BJ (cell line): ENCODE measurements around the gene MAPK7. TPM values are rescaled to one million over a fixed set of nuclear protein-coding genes. Genes with fewer than 3 reads are reported as not detected.
A peak's percentile ranks its signal among the peaks of the same experiment; 100 is the strongest.

Source experiments
- CTCF ChIA-PET: fragments of 350-600 bp; formaldehyde crosslinking; extraction: SDS; loops from one replicate; lab custom pipeline; 2021; ENCODE audit warnings: antibody characterized with exemption, inconsistent platforms; lab: Yijun Ruan, JAX
- POLR2A ChIA-PET: fragments of 300-600 bp; sonication (Branson Sonifier 250); formaldehyde crosslinking; extraction: SDS; loops from one replicate; lab custom pipeline; 2021; ENCODE audit warnings: antibody characterized with exemption; lab: Charles Lee
- DNase-seq: peaks from one replicate; pipeline ENCODE4 v3.0.0-alpha.2; 2011; ENCODE audit warnings: low read depth
- H3K27me3 ChIP-seq: 2 replicates; pipeline ENCODE4 v1.6.0; 2011; ENCODE audit warnings: low read length; ENCODE audit not compliant: control insufficient read depth, insufficient read depth
- H3K36me3 ChIP-seq: 2 replicates; pipeline ENCODE4 v1.5.1; 2011; ENCODE audit warnings: low read length; ENCODE audit not compliant: control insufficient read depth, insufficient read depth
- H3K4me3 ChIP-seq: 2 replicates; pipeline ENCODE4 v1.5.1; 2011; ENCODE audit warnings: low read depth, mild to moderate bottlenecking, control low read depth, low read length
- CTCF ChIP-seq: IDR thresholded peaks from 2 replicates; pipeline ENCODE4 v1.5.1; 2011; ENCODE audit warnings: low read depth, mild to moderate bottlenecking, control low read depth, inconsistent platforms, low read length, moderate library complexity; ENCODE audit not compliant: insufficient read depth
- polyA plus RNA-seq: library from polyadenylated mRNA; depleted of rRNA; stranded (reverse); fragments of >200 nt; gene quantifications from 2 replicates; pipeline ENCODE4 v1.2.3, GENCODE V29; 2011

Gene MAPK7
- polyA plus RNA-seq, 1 experiment, result 10.7 TPM

- Histone ChIP-seq H3K27me3 (no peaks in the 10 kb centered on the region), H3K4me3 (no peak overlapping the region), H3K36me3 (peaks cover 40% of the 10 kb centered on the region)
- CTCF ChIA-PET, result interaction anchor here (1.5 to 10.2 kb wide), 4 partner anchors 10 to 64 kb away, joined by 4 to 78 read pairs (median 7); partner anchors contain the start of gene RNF112
- POLR2A ChIA-PET, result no interaction called here
- DNase-seq, result no peak
- TF ChIP-seq CTCF, result no peak
These were observed 5.6 kb downstream of the MAPK7 start for GRCh38 chr17:19383681-19384470.

GRCh38 chr17:19384723-19385391 is 6.6 kb downstream of the MAPK7 start:
- ChIA-PET POLR2A (no interaction called here), CTCF (interaction anchor here (1.5 to 10.2 kb wide), 4 partner anchors 10 to 63 kb away, joined by 4 to 78 read pairs (median 7); partner anchors contain the start of gene RNF112)
- Histone ChIP-seq H3K36me3 (peaks cover 38% of the 10 kb centered on the region), H3K4me3 (no peak overlapping the region), H3K27me3 (no peaks in the 10 kb centered on the region)
- peak; percentile 64 for DNase-seq
- no peak for TF ChIP-seq CTCF

GRCh38 chr17:19385521-19385983 is 7.3 kb downstream of the MAPK7 start:
- Histone ChIP-seq H3K27me3 (no peaks in the 10 kb centered on the region), H3K36me3 (peaks cover 33% of the 10 kb centered on the region), H3K4me3 (no peak overlapping the region; the same call in 1 of the 2 replicates)
- TF ChIP-seq CTCF, result no peak
- DNase-seq, result no peak
- ChIA-PET CTCF (interaction anchor here (0.6 to 10.2 kb wide), 5 partner anchors 11 to 62 kb away, joined by 3 to 78 read pairs (median 6); partner anchors contain the start of gene RNF112), POLR2A (no interaction called here)

- Histone ChIP-seq H3K27me3 (no peaks in the 10 kb centered on the region), H3K4me3 (peak overlapping the region; percentile 53), H3K36me3 (peaks cover 26% of the 10 kb centered on the region)
- no peak for TF ChIP-seq CTCF
- peak; percentile 53 for DNase-seq
- ChIA-PET CTCF (interaction anchor here (0.6 to 10.2 kb wide), 5 partner anchors 19 to 62 kb away, joined by 3 to 78 read pairs (median 5); partner anchors contain the start of genes B9D1 and RNF112), POLR2A (interaction anchor here (0.7 to 2.0 kb wide), 2 partner anchors 8 to 24 kb away, joined by 4 to 15 read pairs; partner anchors contain the start of gene MAPK7)
These were observed 8.0 kb downstream of the MAPK7 start for GRCh38 chr17:19386051-19386929.
